H1 (cell line): ENCODE data around the gene DIP2C.

ENCODE experiments used
- CTCF ChIP-seq, 3 experiments: IDR thresholded peaks; 1 replicate in 2 of 3; 2 replicates in 1 of 3; pipeline versions ENCODE4 v1.5.1 to v1.6.1; 2011; ENCODE audit warnings: low read length in 3 of 3, mild to moderate bottlenecking in 3 of 3, inconsistent platforms in 2 of 3, low read depth in 1 of 3, moderate library complexity in 1 of 3; ENCODE audit not compliant: insufficient read depth in 1 of 3; ENCODE audit errors: control extremely low read depth in 1 of 3
- EGR1 ChIP-seq: IDR thresholded peaks from 2 replicates; pipeline ENCODE4 v1.6.1; 2011; ENCODE audit warnings: low read depth, low read length, borderline replicate concordance
- EP300 ChIP-seq, 2 experiments: IDR thresholded peaks; 1 replicate in 1 of 2; 2 replicates in 1 of 2; pipeline ENCODE4 v1.6.1; 2011 to 2012; ENCODE audit warnings: low read depth in 2 of 2, low read length in 2 of 2, mild to moderate bottlenecking in 2 of 2, borderline replicate concordance in 1 of 2, inconsistent platforms in 1 of 2, moderate library complexity in 1 of 2
- EZH2 ChIP-seq: fragments of 200-600 bp; sonication (generic); IDR thresholded peaks from 2 replicates; pipeline ENCODE4 v1.7.1; 2012; ENCODE audit warnings: low read depth, mild to moderate bottlenecking, moderate library complexity, low read length, inconsistent platforms; ENCODE audit not compliant: severe bottlenecking
- HDAC2 ChIP-seq, 2 experiments: fragments of 300-600 bp in 1 of 2; sonication (generic) in 1 of 2; IDR thresholded peaks; 2 replicates each; pipeline ENCODE4 v1.6.1; 2011 to 2012; ENCODE audit warnings: low read depth in 2 of 2, low read length in 2 of 2, mild to moderate bottlenecking in 2 of 2, moderate library complexity in 2 of 2, borderline replicate concordance in 1 of 2, inconsistent platforms in 1 of 2
- KDM4A ChIP-seq: IDR thresholded peaks from one replicate; pipeline ENCODE4 v1.7.1; 2012; ENCODE audit warnings: low read depth, mild to moderate bottlenecking, moderate library complexity, low read length, inconsistent platforms; ENCODE audit not compliant: severe bottlenecking
- MAX ChIP-seq: IDR thresholded peaks from 2 replicates; pipeline ENCODE4 v1.6.1; 2012; ENCODE audit warnings: inconsistent platforms
- POLR2AphosphoS5 ChIP-seq: IDR thresholded peaks from 2 replicates; pipeline ENCODE4 v1.6.1; 2011; ENCODE audit warnings: low read depth, low read length
- RAD21 ChIP-seq, 2 experiments: IDR thresholded peaks in 1 of 2; conservative IDR thresholded peaks in 1 of 2; 2 replicates each; pipeline ENCODE4 v1.6.1; 2011; ENCODE audit warnings: low read depth in 2 of 2, low read length in 2 of 2, improper control_type of control experiment in 1 of 2, inconsistent platforms in 1 of 2, mild to moderate bottlenecking in 1 of 2, moderate library complexity in 1 of 2
- RXRA ChIP-seq: IDR thresholded peaks from 2 replicates; pipeline ENCODE4 v1.6.1; 2011; ENCODE audit warnings: low read depth, mild to moderate bottlenecking, low read length, moderate library complexity; ENCODE audit not compliant: insufficient read depth
- SP1 ChIP-seq: IDR thresholded peaks from 2 replicates; pipeline ENCODE4 v1.6.1; 2011; ENCODE audit warnings: low read depth, low read length

- no peak for TF ChIP-seq POLR2AphosphoS5
- TF ChIP-seq CTCF (IDR thresholded peaks at IDR 0.05; ENCODE audit: control extremely low read depth in 1 of 3, insufficient read depth in 1 of 3, low read depth in 1 of 3, low read length in 3 of 3), result no peak
- no peak for TF ChIP-seq HDAC2 (IDR thresholded peaks at IDR 0.05; ENCODE audit: borderline replicate concordance in 1 of 2, low read depth in 2 of 2, low read length in 2 of 2)
- TF ChIP-seq RXRA, result no peak
- TF ChIP-seq MAX, result no peak
- TF ChIP-seq EP300 (IDR thresholded peaks at IDR 0.05; ENCODE audit: borderline replicate concordance in 1 of 2, low read depth in 2 of 2, low read length in 2 of 2), result no peak
- TF ChIP-seq SP1, result no peak
- no peak for TF ChIP-seq KDM4A
- no peak for TF ChIP-seq EGR1
- no peak for TF ChIP-seq RAD21 (IDR thresholded peaks at IDR 0.05 in 1 of 2, conservative IDR thresholded peaks at IDR 0.05 in 1 of 2; ENCODE audit: low read depth in 2 of 2, low read length in 2 of 2)
- no peak for TF ChIP-seq EZH2
These were observed 231.0 kb downstream of the DIP2C start for GRCh38 chr10:458421-458851.
